Spleen (tissue), 11 donors: ENCODE measurements around the gene HCRTR2. TPM values are rescaled to one million over a fixed set of nuclear protein-coding genes. Genes with fewer than 3 reads are reported as not detected.

Experiments
- DNase-seq: peaks from one replicate; pipeline ENCODE4 v3.0.0-alpha.2; 2020
- H3K27ac ChIP-seq, 8 donors: fragments of 200-600 bp; sonication (generic) in 7 of 8; 1 replicate in 4 of 8; 2 replicates in 4 of 8; pipeline versions ENCODE4 v1.5.0 to v1.8.0; 2016 to 2021; ENCODE audit warnings: inconsistent platforms in 4 of 8, mild to moderate bottlenecking in 4 of 8, moderate library complexity in 1 of 8
- H3K27me3 ChIP-seq, 7 donors: fragments of 200-600 bp; sonication (generic) in 6 of 7; replicated peaks in 1 of 7; 1 replicate in 4 of 7; 2 replicates in 3 of 7; pipeline versions ENCODE4 v1.5.0 to v1.8.0; 2016 to 2021; ENCODE audit warnings: inconsistent platforms in 3 of 7, mild to moderate bottlenecking in 1 of 7
- H3K36me3 ChIP-seq, 6 donors: fragments of 200-600 bp; sonication (generic) in 5 of 6; 1 replicate in 4 of 6; 2 replicates in 2 of 6; pipeline versions ENCODE4 v1.5.0 to v1.8.0; 2016 to 2021; ENCODE audit warnings: inconsistent platforms in 2 of 6
- H3K4me1 ChIP-seq, 6 donors: fragments of 200-600 bp; sonication (generic) in 5 of 6; 1 replicate in 3 of 6; 2 replicates in 3 of 6; pipeline versions ENCODE4 v1.5.0 to v1.8.0; 2016 to 2021; ENCODE audit warnings: inconsistent platforms in 3 of 6
- H3K4me3 ChIP-seq, 8 donors: fragments of 200-600 bp; sonication (generic) in 7 of 8; 1 replicate in 4 of 8; 2 replicates in 4 of 8; pipeline versions ENCODE4 v1.5.0 to v1.8.0; 2016 to 2021; ENCODE audit warnings: inconsistent platforms in 4 of 8, mild to moderate bottlenecking in 4 of 8, moderate library complexity in 2 of 8
- H3K9me3 ChIP-seq, 8 donors: fragments of 200-600 bp; sonication (generic) in 7 of 8; 1 replicate in 4 of 8; 2 replicates in 4 of 8; pipeline versions ENCODE4 v1.5.0 to v1.8.0; 2016 to 2021; ENCODE audit warnings: inconsistent platforms in 4 of 8
- POLR2A ChIP-seq, 3 donors: fragments of 450-650 bp; IDR thresholded peaks; one replicate each; pipeline ENCODE4 v1.5.1; 2017; ENCODE audit warnings: antibody characterized with exemption in 3 of 3, mild to moderate bottlenecking in 1 of 3
- POLR2AphosphoS5 ChIP-seq, 3 donors: sonication (generic); formaldehyde crosslinking; IDR thresholded peaks; one replicate each; pipeline ENCODE4 v1.5.1; 2017; ENCODE audit warnings: antibody characterized with exemption in 3 of 3
- WGBS, 5 donors: extraction: QIAGEN DNeasy Blood & Tissue Kit in 3 of 5; methylation state at CpG; one replicate each; pipeline versions ENCODE4 v1.1.5 to v1.1.7; 2013 to 2018; 5-methylcytosine and 5-hydroxymethylcytosine counted together
- intact Hi-C: fragments of 100-400 bp; cut with DNase I; formaldehyde crosslinking; loops from one replicate; pipeline ENCODE4 v1.15.0; 2023; ENCODE audit warnings: low total_unique reads
- polyA plus RNA-seq, 3 donors: library from polyadenylated mRNA; stranded (reverse); fragments of 200-250 nt; gene quantifications; one replicate each; pipeline ENCODE4 v1.2.1, GENCODE V29; 2013
- total RNA-seq, 7 donors: library from RNA; depleted of rRNA in 3 of 7; stranded (reverse); fragments of >200 nt in 3 of 7; fragmentation: NEBNext Ultra II Directional in 4 of 7; extraction: Animal tissue kit (Norgen Biotek cat#: 25700) in 4 of 7; gene quantifications; one replicate each; pipeline versions ENCODE4 v1.1.0 to v1.2.1, GENCODE V29; 2016 to 2021
- TF ChIP-seq, protein P1 (sequence below), 11 experiments: fragments of 200-600 bp in 7 of 11; fragments of 450-650 bp in 4 of 11; sonication (generic) in 4 of 11; IDR thresholded peaks in 8 of 11; conservative IDR thresholded peaks in 3 of 11; 1 replicate in 7 of 11; 2 replicates in 4 of 11; pipeline versions ENCODE4 v1.4.0 to v1.8.0; 2016 to 2021; ENCODE audit warnings: antibody characterized with exemption in 11 of 11, inconsistent platforms in 4 of 11, mild to moderate bottlenecking in 1 of 11
- donor health status: healthy with polysubstance abuse.
- donor health status: DM: no; HTN: no; CAD: no; lungs with moderate emphysema.
- donor health status: DM: no; HTN: no; CAD: no.
- donor health status: Bipolar disorder and iron deficiency.
- donor health status: healthy.
- donor health status: DM: no; HTN: no; CAD: no.
- donor health status: DM: yes; HTN: yes; CAD: no.

Gene HCRTR2
- total and polyA plus RNA-seq, 10 donors: not detected

DNA sequence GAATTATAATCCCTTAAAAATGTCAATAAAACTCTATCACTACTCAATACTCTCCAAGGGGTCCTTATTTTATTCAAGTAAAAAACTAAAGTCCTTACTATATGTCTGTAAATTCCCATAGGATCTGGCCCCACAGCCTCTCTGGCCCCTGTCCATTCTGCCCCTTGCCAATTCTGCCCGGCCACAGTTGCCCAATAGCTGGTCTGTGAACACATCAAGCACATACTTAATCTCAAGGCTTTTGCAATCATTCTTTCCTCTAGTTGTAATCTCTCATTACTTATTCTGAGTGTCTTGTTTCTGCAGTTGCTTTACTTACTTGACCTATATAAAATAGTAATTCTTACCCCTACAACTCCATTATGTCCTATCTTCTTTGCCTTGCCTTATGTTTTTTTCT is 130.4 kb downstream of the HCRTR2 start:
- no peaks in the 10 kb centered on the region for H3K27me3 ChIP-seq
- H3K36me3 ChIP-seq: no peaks in the 10 kb centered on the region
- H3K4me1 ChIP-seq: no peaks in the 10 kb centered on the region
- TF ChIP-seq POLR2AphosphoS5 (IDR thresholded peaks at IDR 0.05) (no peak), POLR2A (IDR thresholded peaks at IDR 0.05) (no peak)
- TF ChIP-seq, protein P1, sequence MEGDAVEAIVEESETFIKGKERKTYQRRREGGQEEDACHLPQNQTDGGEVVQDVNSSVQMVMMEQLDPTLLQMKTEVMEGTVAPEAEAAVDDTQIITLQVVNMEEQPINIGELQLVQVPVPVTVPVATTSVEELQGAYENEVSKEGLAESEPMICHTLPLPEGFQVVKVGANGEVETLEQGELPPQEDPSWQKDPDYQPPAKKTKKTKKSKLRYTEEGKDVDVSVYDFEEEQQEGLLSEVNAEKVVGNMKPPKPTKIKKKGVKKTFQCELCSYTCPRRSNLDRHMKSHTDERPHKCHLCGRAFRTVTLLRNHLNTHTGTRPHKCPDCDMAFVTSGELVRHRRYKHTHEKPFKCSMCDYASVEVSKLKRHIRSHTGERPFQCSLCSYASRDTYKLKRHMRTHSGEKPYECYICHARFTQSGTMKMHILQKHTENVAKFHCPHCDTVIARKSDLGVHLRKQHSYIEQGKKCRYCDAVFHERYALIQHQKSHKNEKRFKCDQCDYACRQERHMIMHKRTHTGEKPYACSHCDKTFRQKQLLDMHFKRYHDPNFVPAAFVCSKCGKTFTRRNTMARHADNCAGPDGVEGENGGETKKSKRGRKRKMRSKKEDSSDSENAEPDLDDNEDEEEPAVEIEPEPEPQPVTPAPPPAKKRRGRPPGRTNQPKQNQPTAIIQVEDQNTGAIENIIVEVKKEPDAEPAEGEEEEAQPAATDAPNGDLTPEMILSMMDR (IDR thresholded peaks at IDR 0.05 in 8 of 11, conservative IDR thresholded peaks at IDR 0.05 in 3 of 11): no peak
- 60 to 89% (median 67%) methylated on average over 1 of the region's 1 CpG for WGBS, 5 donors
- intact Hi-C loops: no loop called here
- no peak for DNase-seq
- no peak overlapping the region for H3K4me3 ChIP-seq
- H3K9me3 ChIP-seq: peaks cover 0 to 16% (median 4%) of the 10 kb centered on the region in 8 donors
- no peak overlapping the region for H3K27ac ChIP-seq

DNA sequence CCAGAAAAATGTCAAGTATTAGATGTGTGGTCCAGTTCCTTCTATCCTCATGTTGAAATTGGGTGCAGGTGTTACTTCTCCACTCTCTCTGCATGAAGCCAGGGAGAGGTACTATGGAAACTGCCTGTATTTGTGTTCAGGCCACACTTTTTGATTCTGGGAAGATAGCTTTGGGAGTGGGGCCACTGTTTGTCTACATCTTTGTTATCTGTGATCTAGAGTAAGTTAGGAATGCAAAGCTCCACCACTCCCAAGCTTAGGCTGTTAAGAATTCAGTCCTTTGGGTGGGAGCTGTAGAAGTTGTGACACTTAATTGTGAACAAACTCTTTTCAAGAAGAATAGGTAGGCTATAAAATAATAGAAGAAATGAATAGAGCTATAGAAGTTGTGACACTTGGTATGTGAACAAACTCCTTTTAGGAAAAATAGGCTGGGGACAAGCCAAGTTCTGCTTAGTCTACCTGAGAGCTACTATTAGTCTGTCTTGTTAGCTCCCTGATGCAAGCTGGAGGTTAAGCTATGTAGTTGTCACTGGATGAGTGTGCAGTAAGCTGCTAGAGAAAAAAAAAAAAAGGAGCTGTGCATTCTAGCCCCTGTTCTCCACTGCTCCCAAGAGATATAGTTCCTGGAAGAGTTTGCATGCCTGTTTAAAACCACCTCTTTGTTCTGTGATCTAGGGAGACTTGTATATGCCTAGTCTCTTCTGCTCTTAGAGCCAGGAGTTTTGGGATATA is 145.8 kb downstream of the HCRTR2 start:
- no peaks in the 10 kb centered on the region for H3K4me1 ChIP-seq
- no peaks in the 10 kb centered on the region for H3K36me3 ChIP-seq
- H3K27me3 ChIP-seq: no peaks in the 10 kb centered on the region
- TF ChIP-seq, protein P1 (IDR thresholded peaks at IDR 0.05 in 8 of 11, conservative IDR thresholded peaks at IDR 0.05 in 3 of 11): no peak
- TF ChIP-seq POLR2A (IDR thresholded peaks at IDR 0.05): no peak
- no peak for TF ChIP-seq POLR2AphosphoS5 (IDR thresholded peaks at IDR 0.05)
- no peak overlapping the region for H3K4me3 ChIP-seq
- H3K9me3 ChIP-seq: peaks cover 0 to 33% (median 11%) of the 10 kb centered on the region in 8 donors
- DNase-seq: no peak
- H3K27ac ChIP-seq: no peak overlapping the region
- intact Hi-C loops: no loop called here

DNA sequence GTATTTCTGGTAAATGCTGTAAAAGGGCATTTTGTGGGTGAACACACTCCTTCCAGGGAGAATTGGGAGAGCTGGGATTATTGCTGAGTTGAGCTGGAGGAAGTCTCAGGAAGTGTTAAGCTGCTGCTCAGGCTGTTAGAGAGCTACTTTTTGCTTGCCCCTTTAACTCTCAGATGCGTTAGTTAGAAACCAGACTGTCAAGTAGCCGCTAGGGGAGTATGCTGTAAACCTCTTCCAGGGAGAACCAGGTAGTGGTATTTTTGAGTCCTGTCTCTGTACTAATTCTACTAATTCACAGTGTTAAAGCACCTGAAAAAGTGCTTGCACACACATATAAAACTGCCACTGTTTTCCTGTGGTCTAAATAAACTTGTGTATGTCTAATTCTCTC is 146.4 kb downstream of the HCRTR2 start:
- 55 to 65% (median 60%) methylated on average over 2 of the region's 2 CpGs for WGBS, 5 donors
- H3K4me3 ChIP-seq: no peak overlapping the region
- no peak overlapping the region for H3K27ac ChIP-seq
- no peaks in the 10 kb centered on the region for H3K4me1 ChIP-seq
- no peaks in the 10 kb centered on the region for H3K27me3 ChIP-seq
- intact Hi-C loops: no loop called here
- H3K36me3 ChIP-seq: no peaks in the 10 kb centered on the region
- DNase-seq: no peak
- H3K9me3 ChIP-seq: peaks cover 0 to 33% (median 11%) of the 10 kb centered on the region in 8 donors
- no peak for TF ChIP-seq POLR2A (IDR thresholded peaks at IDR 0.05)
- no peak for TF ChIP-seq POLR2AphosphoS5 (IDR thresholded peaks at IDR 0.05)
- TF ChIP-seq, protein P1 (IDR thresholded peaks at IDR 0.05 in 8 of 11, conservative IDR thresholded peaks at IDR 0.05 in 3 of 11): no peak

DNA sequence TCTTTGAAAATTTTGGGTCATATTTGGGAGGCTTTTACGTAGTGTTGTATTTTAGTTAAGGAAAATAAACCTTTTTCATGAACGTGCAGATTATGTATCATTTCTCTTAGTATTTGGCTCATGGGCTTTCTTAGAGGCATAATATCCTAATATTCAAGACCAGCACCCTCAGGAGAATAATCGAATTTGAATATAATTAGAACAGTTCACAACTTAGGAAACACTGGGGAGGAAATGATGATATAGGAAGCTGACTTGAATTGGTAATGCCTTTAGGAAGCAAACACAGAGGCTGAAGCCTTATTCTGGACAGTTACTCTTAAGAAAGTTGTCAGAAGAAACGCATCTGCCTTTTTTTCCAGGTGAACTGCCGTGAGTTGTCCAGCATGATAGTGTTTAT is 152.9 kb downstream of the HCRTR2 start, which contains the start of gene GFRAL:
TSS of gene GFRAL (plus strand) at position 301 of the 400 bp plus-strand sequence. CDS start at position 387, 86 bp downstream.
- H3K27me3 ChIP-seq: no peaks in the 10 kb centered on the region
- 59 to 76% (median 71%) methylated on average over 5 of the region's 5 CpGs for WGBS, 5 donors
- no peak for DNase-seq
- TF ChIP-seq, protein P1 (IDR thresholded peaks at IDR 0.05 in 8 of 11, conservative IDR thresholded peaks at IDR 0.05 in 3 of 11): no peak
- no peak for TF ChIP-seq POLR2A (IDR thresholded peaks at IDR 0.05)
- intact Hi-C loops: no loop called here
- H3K27ac ChIP-seq: no peak within 1 kb of the TSS
- no peaks in the 10 kb centered on the region for H3K4me1 ChIP-seq
- no peaks in the 10 kb centered on the region for H3K36me3 ChIP-seq
- no peak within 1 kb of the TSS for H3K4me3 ChIP-seq
- H3K9me3 ChIP-seq: peaks cover 0 to 3% (median 0%) of the 10 kb centered on the region in 8 donors
